Anterior cingulate cortex (tissue), 58 donors: Measurements from ENCODE around the gene DVL1.

ENCODE experiments used
- DNase-seq, 58 donors: peaks; one replicate each; lab custom pipeline; 2025; lab: John Stamatoyannopoulos, UW

DVL1 gene

GRCh38 chr1:1304331-1305299 lies 44.6 kb downstream of the DVL1 start:
- DNase-seq: peak; percentile 40 to 96 (median 90)

GRCh38 chr1:1303736-1304135 lies 45.5 kb downstream of the DVL1 start:
- DNase-seq: peak in 4 of 58 donors; percentile 33 to 59 (median 44)

- peak in 4 of 58 donors; percentile 7 to 33 (median 22) for DNase-seq
Measured at GRCh38 chr1:1302951-1303509, 46.2 kb downstream of the DVL1 start.

- DNase-seq: no peak
Measured at GRCh38 chr1:1302006-1302430, 47.2 kb downstream of the DVL1 start.

GRCh38 chr1:1300352-1300739 lies 48.9 kb downstream of the DVL1 start:
- DNase-seq: no peak

GRCh38 chr1:1299686-1300351 lies 49.4 kb downstream of the DVL1 start:
- no peak for DNase-seq

- DNase-seq: peak in 56 of 58 donors; percentile 19 to 97 (median 86)
Measured at GRCh38 chr1:1298861-1299685, 50.1 kb downstream of the DVL1 start.

- DNase-seq: no peak
Measured at GRCh38 chr1:1297802-1298424, 51.3 kb downstream of the DVL1 start.

GRCh38 chr1:1296070-1297061 lies 52.9 kb downstream of the DVL1 start:
- no peak for DNase-seq

- no peak for DNase-seq
Measured at GRCh38 chr1:1295154-1295923, 53.9 kb downstream of the DVL1 start.

GRCh38 chr1:1294250-1294890 lies 54.8 kb downstream of the DVL1 start:
- DNase-seq: no peak

- peak in 1 of 58 donors; percentile 51 for DNase-seq
Measured at GRCh38 chr1:1293263-1294249, 55.7 kb downstream of the DVL1 start.

GRCh38 chr1:1292851-1293250 lies 56.4 kb downstream of the DVL1 start:
- no peak for DNase-seq

- no peak for DNase-seq
Measured at GRCh38 chr1:1292442-1292779, 56.8 kb downstream of the DVL1 start.

GRCh38 chr1:1291548-1292441 lies 57.4 kb downstream of the DVL1 start:
- DNase-seq: peak in 16 of 58 donors; percentile 11 to 54 (median 34)
